AG04449 (cell line): Measurements from ENCODE around the gene KRT71.

Source experiments
- CTCF ChIA-PET: fragments of 350-600 bp; formaldehyde crosslinking; extraction: SDS; loops from one replicate; lab custom pipeline; 2021; ENCODE audit warnings: antibody characterized with exemption; lab: Yijun Ruan, JAX
- POLR2A ChIA-PET: fragments of 400-600, 350-600 bp; formaldehyde crosslinking; extraction: SDS; loops from one replicate; lab custom pipeline; 2020; ENCODE audit warnings: antibody characterized with exemption, inconsistent platforms; lab: Yijun Ruan, JAX
- DNase-seq: peaks from one replicate; pipeline ENCODE4 v3.0.0-alpha.2; 2010; ENCODE audit warnings: low read depth, low spot score
- H3K4me3 ChIP-seq: 2 replicates; pipeline ENCODE4 v1.5.1; 2011; ENCODE audit warnings: low read depth, mild to moderate bottlenecking, control low read depth, low read length
- TF ChIP-seq, protein P1 (sequence below): IDR thresholded peaks from one replicate; pipeline ENCODE4 v1.5.1; 2011; ENCODE audit warnings: mild to moderate bottlenecking, moderate library complexity, low read length, control low read depth, inconsistent platforms; ENCODE audit not compliant: insufficient read depth; ENCODE audit errors: missing control alignments

Gene KRT71

DNA sequence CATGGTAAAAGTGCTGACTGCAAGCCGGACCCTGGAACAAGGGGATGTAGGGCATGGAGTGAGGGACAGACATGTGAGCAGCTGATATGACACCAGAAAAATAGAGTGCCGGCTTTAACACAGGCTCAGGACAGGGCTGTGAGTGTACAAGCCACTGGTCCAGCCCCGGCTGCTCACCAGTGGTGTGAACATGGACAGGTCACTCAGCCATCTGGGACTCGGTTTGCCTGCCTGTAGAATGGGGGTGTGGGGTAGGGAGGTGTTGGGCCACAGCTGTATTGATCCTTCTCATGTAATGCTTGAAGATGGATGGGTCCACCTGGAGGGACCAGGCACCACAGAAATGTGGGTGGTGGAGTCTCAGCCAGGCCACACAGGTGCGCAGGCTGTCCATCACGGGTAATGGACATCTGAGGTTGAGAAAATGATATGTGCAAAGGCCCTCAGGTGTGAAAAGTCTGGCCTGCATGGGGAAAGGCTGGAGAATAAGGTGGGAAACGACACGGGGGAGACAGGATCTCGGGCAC lies 31.3 kb upstream of the KRT71 start:
- H3K4me3 ChIP-seq = no peak overlapping the region
- ChIA-PET POLR2A (interaction anchor here (1.0 kb wide), 1 partner anchor 295 kb away, joined by 3 read pairs; no protein-coding TSS in a partner anchor), CTCF (interaction anchor here (0.6 to 23.1 kb wide), 17 partner anchors 9 to 428 kb away, joined by 3 to 951 read pairs (median 5); partner anchors contain the start of gene KRT74)
- TF ChIP-seq, protein P1, sequence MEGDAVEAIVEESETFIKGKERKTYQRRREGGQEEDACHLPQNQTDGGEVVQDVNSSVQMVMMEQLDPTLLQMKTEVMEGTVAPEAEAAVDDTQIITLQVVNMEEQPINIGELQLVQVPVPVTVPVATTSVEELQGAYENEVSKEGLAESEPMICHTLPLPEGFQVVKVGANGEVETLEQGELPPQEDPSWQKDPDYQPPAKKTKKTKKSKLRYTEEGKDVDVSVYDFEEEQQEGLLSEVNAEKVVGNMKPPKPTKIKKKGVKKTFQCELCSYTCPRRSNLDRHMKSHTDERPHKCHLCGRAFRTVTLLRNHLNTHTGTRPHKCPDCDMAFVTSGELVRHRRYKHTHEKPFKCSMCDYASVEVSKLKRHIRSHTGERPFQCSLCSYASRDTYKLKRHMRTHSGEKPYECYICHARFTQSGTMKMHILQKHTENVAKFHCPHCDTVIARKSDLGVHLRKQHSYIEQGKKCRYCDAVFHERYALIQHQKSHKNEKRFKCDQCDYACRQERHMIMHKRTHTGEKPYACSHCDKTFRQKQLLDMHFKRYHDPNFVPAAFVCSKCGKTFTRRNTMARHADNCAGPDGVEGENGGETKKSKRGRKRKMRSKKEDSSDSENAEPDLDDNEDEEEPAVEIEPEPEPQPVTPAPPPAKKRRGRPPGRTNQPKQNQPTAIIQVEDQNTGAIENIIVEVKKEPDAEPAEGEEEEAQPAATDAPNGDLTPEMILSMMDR = no peak
- DNase-seq = no peak

DNA sequence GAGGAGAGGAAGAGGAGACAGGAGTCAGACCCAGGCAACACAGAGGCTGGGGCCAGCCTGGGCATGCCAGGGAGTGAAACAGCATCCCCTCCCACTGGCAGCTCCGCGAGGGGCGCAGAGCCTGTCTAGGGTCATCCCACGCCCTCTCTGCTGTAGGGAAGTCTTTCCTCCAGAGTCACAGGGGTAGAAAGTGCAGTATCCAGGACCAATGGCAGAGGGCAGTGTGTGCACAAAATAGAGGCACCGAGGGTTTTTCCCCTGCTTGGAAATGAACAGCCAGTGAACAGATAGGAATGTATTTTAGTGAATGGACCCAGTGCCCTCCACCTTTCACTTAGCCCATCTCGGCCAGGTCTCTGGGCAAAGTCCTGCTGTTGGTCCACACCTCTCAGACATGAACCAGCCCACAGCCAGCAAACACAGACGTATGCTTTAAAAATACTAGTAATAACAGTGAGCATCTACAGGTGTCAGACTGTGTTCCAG lies 30.1 kb upstream of the KRT71 start:
- POLR2A ChIA-PET = no interaction called here
- TF ChIP-seq, protein P1 = peak; percentile 82
- CTCF ChIA-PET = interaction anchor here (0.7 to 23.1 kb wide), 30 partner anchors 10 to 436 kb away, joined by 3 to 951 read pairs (median 4); partner anchors contain the start of gene KRT74
- no peak overlapping the region for H3K4me3 ChIP-seq
- peak; percentile 4 for DNase-seq

DNA sequence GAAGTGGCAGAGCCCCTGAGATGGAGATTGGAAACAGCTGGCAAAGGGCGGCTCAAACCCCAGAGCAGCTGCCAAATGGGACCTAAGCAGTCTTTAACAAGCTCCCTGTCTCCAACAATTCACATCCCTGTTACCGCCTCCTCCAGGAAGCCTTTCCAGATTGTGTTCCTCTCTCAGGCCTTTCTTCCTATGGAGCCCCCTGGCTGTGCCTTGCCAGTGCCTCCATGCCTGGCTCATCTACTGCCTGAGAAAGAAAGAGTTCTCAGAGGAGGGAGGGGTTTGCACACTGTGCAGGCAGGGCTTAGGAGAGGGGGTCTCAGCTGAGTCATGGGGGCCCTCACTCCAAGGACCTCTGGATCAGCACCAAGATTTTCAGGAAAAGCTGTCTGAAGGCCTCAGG lies 29.5 kb upstream of the KRT71 start:
- TF ChIP-seq, protein P1 = no peak
- ChIA-PET POLR2A (no interaction called here), CTCF (interaction anchor here (0.7 to 23.1 kb wide), 30 partner anchors 10 to 557 kb away, joined by 3 to 951 read pairs (median 4); partner anchors contain the start of gene KRT74)
- no peak for DNase-seq
- no peak overlapping the region for H3K4me3 ChIP-seq

DNA sequence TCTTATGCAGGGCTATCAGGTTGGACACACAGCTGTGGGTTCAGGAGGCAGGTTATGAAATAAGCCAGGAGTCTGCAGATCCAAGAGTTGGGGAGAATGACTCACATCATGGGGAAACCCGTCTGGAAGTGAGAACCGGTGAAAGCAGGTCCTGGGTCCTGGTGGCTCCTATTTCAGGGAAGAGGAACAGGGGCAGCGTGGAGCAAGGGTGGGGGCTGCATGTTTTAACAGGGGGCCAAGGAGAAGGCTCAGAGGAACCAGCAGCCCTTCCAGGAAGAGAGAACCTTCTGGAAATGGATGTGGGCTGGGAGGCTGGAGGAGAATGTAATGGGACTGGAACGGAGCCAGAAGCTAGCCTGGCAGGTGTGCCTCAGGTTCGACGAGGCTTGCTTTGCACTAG lies 28.5 kb upstream of the KRT71 start:
- peak; percentile 7 for DNase-seq
- CTCF ChIA-PET = interaction anchor here (0.7 to 23.1 kb wide), 18 partner anchors 11 to 556 kb away, joined by 3 to 951 read pairs (median 6); partner anchors contain the start of gene KRT74
- TF ChIP-seq, protein P1 = no peak
- POLR2A ChIA-PET = interaction anchor here (0.6 kb wide), 1 partner anchor 297 kb away, joined by 4 read pairs; no protein-coding TSS in a partner anchor
- no peak overlapping the region for H3K4me3 ChIP-seq

DNA sequence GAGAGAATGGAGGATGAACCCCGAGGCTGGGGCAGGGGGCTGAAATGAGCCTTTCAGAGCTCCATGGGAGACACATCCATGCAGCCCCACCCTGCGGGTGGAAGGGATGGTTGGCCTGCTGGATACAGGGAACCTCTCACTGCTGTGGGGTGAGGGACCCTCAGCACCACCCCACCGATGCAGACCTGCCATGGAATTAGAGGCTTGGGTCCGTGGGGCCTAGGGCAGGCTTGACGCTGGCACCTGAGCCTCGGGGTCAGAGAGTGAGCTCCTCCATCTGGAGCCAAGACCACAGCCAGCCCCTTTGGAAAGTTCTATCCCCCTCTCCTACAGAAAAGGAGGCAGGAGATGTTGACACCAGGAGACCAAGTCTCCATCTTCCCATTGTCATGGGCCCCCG lies 28.1 kb upstream of the KRT71 start:
- ChIA-PET CTCF (interaction anchor here (0.7 to 23.1 kb wide), 8 partner anchors 11 to 424 kb away, joined by 3 to 951 read pairs (median 19); partner anchors contain the start of gene KRT74), POLR2A (interaction anchor here (0.6 kb wide), 1 partner anchor 297 kb away, joined by 4 read pairs; no protein-coding TSS in a partner anchor)
- TF ChIP-seq, protein P1 = no peak
- H3K4me3 ChIP-seq = no peak overlapping the region
- DNase-seq = no peak

DNA sequence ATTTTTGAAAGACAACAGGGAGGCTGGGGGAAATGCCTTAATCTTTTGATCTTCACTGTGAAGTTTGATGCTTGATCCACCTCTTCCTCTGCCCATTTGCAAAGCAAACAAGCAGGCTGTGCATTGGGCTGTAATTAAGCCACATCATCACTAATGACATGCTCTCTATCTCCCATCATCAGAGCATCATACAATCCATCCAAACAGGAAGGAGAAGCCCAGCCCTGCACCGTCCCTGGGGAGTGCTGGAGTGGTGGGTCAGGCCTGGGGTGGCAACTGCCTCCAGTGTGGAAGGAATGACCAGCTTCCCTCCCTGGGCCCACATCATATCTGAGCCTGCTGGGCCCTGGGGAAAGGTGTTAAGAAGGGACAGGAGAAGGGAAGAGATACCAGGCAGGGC lies 27.6 kb upstream of the KRT71 start:
- DNase-seq = no peak
- ChIA-PET CTCF (interaction anchor here (0.7 to 23.1 kb wide), 9 partner anchors 10 to 424 kb away, joined by 3 to 951 read pairs (median 8); partner anchors contain the start of gene KRT74), POLR2A (no interaction called here)
- H3K4me3 ChIP-seq = no peak overlapping the region
- TF ChIP-seq, protein P1 = no peak
